Mucosa of descending colon (tissue), 3 donors: Measurements from ENCODE around the gene INO80C. TPM values are rescaled to one million over a fixed set of nuclear protein-coding genes. Genes with fewer than 3 reads are reported as not detected.

Experiments
- ATAC-seq: fragments of 200-7000 bp; cut with Tn5 transposase; one replicate; pipeline ENCODE4 v1.9.1; 2020; ENCODE audit warnings: mild to moderate bottlenecking, moderate library complexity
- DNase-seq, 3 donors: peaks; one replicate each; pipeline ENCODE4 v3.0.0-alpha.2; 2020
- H3K36me3 ChIP-seq: fragments of 200-600 bp; one replicate; pipeline ENCODE4 v1.8.0; 2021; ENCODE audit warnings: low read depth, mild to moderate bottlenecking
- H3K4me1 ChIP-seq: fragments of 200-600 bp; one replicate; pipeline ENCODE4 v1.8.0; 2021; ENCODE audit warnings: low read depth, mild to moderate bottlenecking
- H3K4me3 ChIP-seq: fragments of 200-600 bp; one replicate; pipeline ENCODE4 v1.8.0; 2021; ENCODE audit warnings: mild to moderate bottlenecking
- H3K9me3 ChIP-seq: fragments of 200-600 bp; one replicate; pipeline ENCODE4 v1.8.0; 2021; ENCODE audit warnings: mild to moderate bottlenecking
- intact Hi-C, 2 donors: fragments of 100-400 bp; cut with DNase I in 1 of 2; cut with micrococcal nuclease in 1 of 2; formaldehyde crosslinking; loops; one replicate each; pipeline versions ENCODE4 v1.11.0 to v1.11.1; 2022; cut with DNase I, micrococcal nuclease
- total RNA-seq, 3 donors: library from RNA; stranded (reverse); fragmentation: NEBNext Ultra II Directional in 2 of 3; extraction: Animal tissue kit (Norgen Biotek cat#: 25700) in 2 of 3; gene quantifications; one replicate each; pipeline versions ENCODE4 v1.2.1 to v1.2.4, GENCODE V29; 2021 to 2023
- TF ChIP-seq, protein P1 (sequence below): fragments of 200-600 bp; IDR thresholded peaks from one replicate; pipeline ENCODE4 v1.8.0; 2022; ENCODE audit warnings: antibody characterized with exemption, mild to moderate bottlenecking
- donor health status: DM: no; HTN: no; CAD: no; lungs with moderate emphysema.
- donor health status: DM: no; HTN: no; CAD: no.
- donor health status: DM: no; HTN: yes; CAD: no.

The INO80C gene
- total RNA-seq, 3 donors from 2014 or later = 28.0 to 46.7 (median 32.2) TPM

- intact Hi-C loops = no loop called here
- DNase-seq (no peak), ATAC-seq (no peak)
- H3K4me1 ChIP-seq = no peaks in the 10 kb centered on the region
- no peaks in the 10 kb centered on the region for H3K36me3 ChIP-seq
- TF ChIP-seq, protein P1, sequence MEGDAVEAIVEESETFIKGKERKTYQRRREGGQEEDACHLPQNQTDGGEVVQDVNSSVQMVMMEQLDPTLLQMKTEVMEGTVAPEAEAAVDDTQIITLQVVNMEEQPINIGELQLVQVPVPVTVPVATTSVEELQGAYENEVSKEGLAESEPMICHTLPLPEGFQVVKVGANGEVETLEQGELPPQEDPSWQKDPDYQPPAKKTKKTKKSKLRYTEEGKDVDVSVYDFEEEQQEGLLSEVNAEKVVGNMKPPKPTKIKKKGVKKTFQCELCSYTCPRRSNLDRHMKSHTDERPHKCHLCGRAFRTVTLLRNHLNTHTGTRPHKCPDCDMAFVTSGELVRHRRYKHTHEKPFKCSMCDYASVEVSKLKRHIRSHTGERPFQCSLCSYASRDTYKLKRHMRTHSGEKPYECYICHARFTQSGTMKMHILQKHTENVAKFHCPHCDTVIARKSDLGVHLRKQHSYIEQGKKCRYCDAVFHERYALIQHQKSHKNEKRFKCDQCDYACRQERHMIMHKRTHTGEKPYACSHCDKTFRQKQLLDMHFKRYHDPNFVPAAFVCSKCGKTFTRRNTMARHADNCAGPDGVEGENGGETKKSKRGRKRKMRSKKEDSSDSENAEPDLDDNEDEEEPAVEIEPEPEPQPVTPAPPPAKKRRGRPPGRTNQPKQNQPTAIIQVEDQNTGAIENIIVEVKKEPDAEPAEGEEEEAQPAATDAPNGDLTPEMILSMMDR = no peak
- no peak overlapping the region for H3K4me3 ChIP-seq
- no peaks in the 10 kb centered on the region for H3K9me3 ChIP-seq
Measured at GRCh38 chr18:35438480-35439234, 59.1 kb downstream of the INO80C start.

DNA sequence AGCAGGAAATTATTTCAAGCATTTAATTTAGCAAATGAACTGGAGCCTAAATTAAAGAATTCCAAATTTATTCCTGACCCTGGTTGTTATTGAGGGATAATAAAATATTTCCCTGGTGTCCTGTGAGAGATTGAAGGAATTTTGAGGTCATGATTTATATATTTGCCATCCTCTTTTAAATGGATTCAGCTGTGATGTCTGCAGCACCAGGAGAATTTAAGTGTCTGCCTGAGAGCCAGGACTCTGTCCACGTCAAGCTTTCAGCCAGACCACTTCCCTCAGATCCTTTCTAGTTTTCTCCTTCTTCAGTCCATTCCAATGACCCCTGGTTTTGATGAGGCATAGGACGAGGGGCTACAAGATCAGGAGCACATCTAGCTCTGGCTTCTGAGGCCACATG is 59.9 kb downstream of the INO80C start:
- no peaks in the 10 kb centered on the region for H3K36me3 ChIP-seq
- intact Hi-C loops = no loop called here
- TF ChIP-seq, protein P1 = no peak
- DNase-seq (no peak), ATAC-seq (no peak)
- no peak overlapping the region for H3K4me3 ChIP-seq
- no peaks in the 10 kb centered on the region for H3K4me1 ChIP-seq
- H3K9me3 ChIP-seq = no peaks in the 10 kb centered on the region

DNA sequence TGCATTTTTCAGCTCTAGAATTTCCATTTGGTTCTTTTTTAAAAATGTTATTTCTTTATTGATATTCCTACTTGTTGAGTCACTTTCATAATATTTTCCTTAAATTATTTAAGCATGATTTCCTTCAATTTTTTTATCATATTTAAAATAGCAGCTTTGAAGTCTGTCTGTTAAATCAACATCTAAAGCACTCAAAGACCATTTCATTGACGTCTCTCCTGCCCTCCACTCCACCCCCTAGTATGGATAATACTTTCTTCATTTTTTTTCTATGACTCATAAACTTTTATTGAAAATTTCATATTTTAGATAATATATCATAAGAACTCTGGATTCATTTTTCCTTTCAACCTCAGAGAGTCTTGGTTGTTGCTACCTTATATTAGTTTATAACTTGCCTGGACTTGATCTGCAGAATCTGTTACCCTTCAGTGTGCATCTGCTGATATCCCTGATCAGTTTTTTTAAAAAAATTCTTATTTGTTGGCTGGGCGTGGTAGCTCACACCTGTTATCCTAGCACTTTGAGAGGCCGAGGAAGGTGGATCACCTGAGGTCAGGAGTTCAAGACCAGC is 61.6 kb downstream of the INO80C start:
- no peaks in the 10 kb centered on the region for H3K4me1 ChIP-seq
- no peaks in the 10 kb centered on the region for H3K9me3 ChIP-seq
- TF ChIP-seq, protein P1 = no peak
- DNase-seq = no peak
- no peak overlapping the region for H3K4me3 ChIP-seq
- ATAC-seq = no peak
- intact Hi-C loops = no loop called here
- no peaks in the 10 kb centered on the region for H3K36me3 ChIP-seq

- H3K9me3 ChIP-seq = no peaks in the 10 kb centered on the region
- TF ChIP-seq, protein P1 = no peak
- DNase-seq (no peak), ATAC-seq (no peak)
- H3K4me3 ChIP-seq = no peak overlapping the region
- H3K36me3 ChIP-seq = no peaks in the 10 kb centered on the region
- intact Hi-C loops = no loop called here
- no peaks in the 10 kb centered on the region for H3K4me1 ChIP-seq
Measured at GRCh38 chr18:35435401-35435800, 62.4 kb downstream of the INO80C start.

DNA sequence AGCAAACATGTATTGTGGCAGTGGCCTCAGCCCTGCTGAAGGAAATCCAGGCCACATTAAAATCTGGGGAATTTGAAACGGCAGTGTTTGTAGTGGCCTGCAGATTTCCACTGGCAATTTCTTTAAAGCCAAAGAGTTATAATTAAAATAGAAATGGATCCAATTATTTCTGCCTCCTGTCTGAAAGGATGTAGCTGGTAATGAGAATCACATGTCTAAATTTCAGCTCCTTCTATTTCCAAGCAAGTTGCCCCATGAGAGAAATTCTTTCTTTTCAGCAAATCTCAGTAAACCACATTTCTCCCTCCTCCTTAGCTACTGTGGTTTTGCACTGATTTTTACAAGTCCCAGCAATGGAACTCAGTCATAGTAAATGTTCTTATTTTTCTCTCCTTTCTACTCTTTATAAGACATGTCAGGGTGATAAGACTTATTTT is 65.2 kb downstream of the INO80C start:
- TF ChIP-seq, protein P1 = no peak
- no peak for ATAC-seq
- DNase-seq = no peak
- H3K4me3 ChIP-seq = no peak overlapping the region
- no peaks in the 10 kb centered on the region for H3K36me3 ChIP-seq
- no peaks in the 10 kb centered on the region for H3K9me3 ChIP-seq
- intact Hi-C loops = no loop called here
- H3K4me1 ChIP-seq = no peaks in the 10 kb centered on the region
